Measurements from ENCODE around the gene ANKRD13A. TPM values are rescaled to one million over a fixed set of nuclear protein-coding genes. Genes with fewer than 3 reads are reported as not detected.
"Not testable (repeated sequence)": the region's sequence is repeated elsewhere in the genome, so short reads cannot be mapped to it uniquely, and the experiment has no call there.

The ANKRD13A gene
- total RNA-seq, 1 donor from 2014 or later: 53.3 TPM

GRCh38 chr12:110047297-110047940 lies 48.2 kb downstream of the ANKRD13A start:
- Mint-ChIP-seq H3K9me3 (no peaks in the 10 kb centered on the region), H3K27me3 (ENCODE audit: low read depth) (no peaks in the 10 kb centered on the region), H3K27ac (peak overlapping the region; percentile 49), H3K4me1 (ENCODE audit: low read depth) (peaks cover 42% of the 10 kb centered on the region), H3K36me3 (ENCODE audit: low read depth) (peaks cover 31% of the 10 kb centered on the region), H3K4me3 (ENCODE audit: low read depth) (peak overlapping the region; percentile 89)
- DNase-seq (ENCODE audit: low spot score): no peak
- intact Hi-C loops (cut with micrococcal nuclease): loop anchor here (5.0 kb wide), 1 partner anchor 50 kb away; the partner anchor contains the start of genes ANKRD13A and GIT2

GRCh38 chr12:110048242-110049027 lies 49.2 kb downstream of the ANKRD13A start, which contains the start of gene C12orf76:
C12orf76 (minus strand) TSS chr12:110048522; CDS start chr12:110048495, 27 bp downstream.
- intact Hi-C loops (cut with micrococcal nuclease): loop anchor here (2.0 to 5.0 kb wide), 2 partner anchors 30 to 51 kb away; partner anchors contain the start of genes ANKRD13A and GIT2
- peak within 1 kb of the TSS; percentile 89 for H3K4me3 Mint-ChIP-seq (ENCODE audit: low read depth)
- peak; percentile 90 for DNase-seq (ENCODE audit: low spot score)
- H3K36me3 Mint-ChIP-seq (ENCODE audit: low read depth): peaks cover 25% of the 10 kb centered on the region
- peak within 1 kb of the TSS; percentile 96 for H3K27ac Mint-ChIP-seq
- peaks cover 35% of the 10 kb centered on the region for H3K4me1 Mint-ChIP-seq (ENCODE audit: low read depth)
- H3K9me3 Mint-ChIP-seq: no peaks in the 10 kb centered on the region
- H3K27me3 Mint-ChIP-seq (ENCODE audit: low read depth): no peaks in the 10 kb centered on the region

GRCh38 chr12:110049034-110049433 lies 49.8 kb downstream of the ANKRD13A start:
- not testable (repeated sequence) for H3K9me3 Mint-ChIP-seq; DNase-seq (ENCODE audit: low spot score); H3K27me3 Mint-ChIP-seq (ENCODE audit: low read depth)
- peak overlapping the region; percentile 96 for H3K27ac Mint-ChIP-seq
- intact Hi-C loops (cut with micrococcal nuclease): loop anchor here (2.0 to 5.0 kb wide), 2 partner anchors 30 to 52 kb away; partner anchors contain the start of genes ANKRD13A and GIT2
- H3K4me1 Mint-ChIP-seq (ENCODE audit: low read depth): peaks cover 34% of the 10 kb centered on the region
- H3K36me3 Mint-ChIP-seq (ENCODE audit: low read depth): peaks cover 21% of the 10 kb centered on the region
- peak overlapping the region; percentile 89 for H3K4me3 Mint-ChIP-seq (ENCODE audit: low read depth)

- peaks cover 21% of the 10 kb centered on the region for H3K36me3 Mint-ChIP-seq (ENCODE audit: low read depth)
- H3K4me3 Mint-ChIP-seq (ENCODE audit: low read depth); DNase-seq (ENCODE audit: low spot score); H3K27me3 Mint-ChIP-seq (ENCODE audit: low read depth); H3K9me3 Mint-ChIP-seq: not testable (repeated sequence)
- peaks cover 36% of the 10 kb centered on the region for H3K4me1 Mint-ChIP-seq (ENCODE audit: low read depth)
- intact Hi-C loops (cut with micrococcal nuclease): loop anchor here (2.0 to 5.0 kb wide), 2 partner anchors 29 to 52 kb away; partner anchors contain the start of genes ANKRD13A and GIT2
- peak overlapping the region; percentile 96 for H3K27ac Mint-ChIP-seq
These were observed 50.4 kb downstream of the ANKRD13A start for GRCh38 chr12:110049666-110050065.

- Mint-ChIP-seq H3K4me1 (ENCODE audit: low read depth) (peaks cover 44% of the 10 kb centered on the region), H3K36me3 (ENCODE audit: low read depth) (peaks cover 26% of the 10 kb centered on the region), H3K4me3 (ENCODE audit: low read depth) (no peak overlapping the region), H3K27me3 (ENCODE audit: low read depth) (no peaks in the 10 kb centered on the region), H3K9me3 (no peaks in the 10 kb centered on the region), H3K27ac (no peak overlapping the region)
- intact Hi-C loops (cut with micrococcal nuclease): no loop called here
- no peak for DNase-seq (ENCODE audit: low spot score)
These were observed 51.7 kb downstream of the ANKRD13A start for GRCh38 chr12:110050927-110051326.

DNA sequence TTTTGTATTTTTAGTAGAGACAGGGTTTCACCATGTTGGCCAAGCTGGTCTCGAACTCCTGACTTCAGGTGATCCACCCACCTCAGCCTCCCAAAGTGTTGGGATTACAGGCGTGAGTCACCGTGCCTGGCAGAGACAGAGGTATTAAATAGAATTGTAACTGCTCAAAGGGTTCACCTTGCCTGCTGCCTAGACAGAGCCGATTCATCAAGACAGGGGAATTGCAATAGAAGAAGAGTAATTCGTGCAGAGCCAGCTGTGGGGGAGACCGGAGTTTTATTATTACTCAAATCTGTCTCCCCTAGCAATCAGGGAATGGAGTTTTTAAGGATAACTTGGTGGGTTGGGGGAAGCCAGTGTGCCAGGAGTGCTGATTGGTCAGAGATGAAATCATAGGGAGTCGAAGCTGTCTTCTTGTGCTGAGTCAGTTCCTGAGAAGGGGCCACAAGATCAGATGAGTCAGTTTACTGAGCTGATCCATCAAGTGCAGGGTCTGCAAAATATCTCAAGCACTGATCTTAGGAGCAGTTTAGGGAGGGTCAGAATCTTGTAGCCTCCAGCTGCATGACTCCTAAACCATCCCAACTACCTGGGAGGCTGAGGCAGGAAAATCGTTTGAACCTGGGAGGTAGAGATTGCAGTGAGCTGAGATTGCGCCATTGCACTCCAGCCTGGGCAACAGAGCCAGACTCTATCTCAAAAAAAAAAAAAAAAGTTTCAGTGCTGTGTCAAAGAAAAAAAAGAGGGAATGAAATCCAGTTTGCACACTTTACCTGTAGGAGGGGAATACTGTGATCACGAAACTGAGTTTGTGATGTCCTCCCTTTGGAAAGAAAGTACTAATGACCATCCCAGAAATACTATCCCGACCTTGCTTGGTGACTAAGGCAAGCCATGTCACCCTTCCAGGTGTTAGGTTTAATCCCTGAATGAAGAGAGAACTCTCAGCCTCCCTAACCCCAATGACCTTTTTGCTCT lies 56.4 kb downstream of the ANKRD13A start:
- not testable (repeated sequence) for H3K27me3 Mint-ChIP-seq (ENCODE audit: low read depth); DNase-seq (ENCODE audit: low spot score); H3K4me3 Mint-ChIP-seq (ENCODE audit: low read depth)
- H3K36me3 Mint-ChIP-seq (ENCODE audit: low read depth): peaks cover 53% of the 10 kb centered on the region
- peaks cover 16% of the 10 kb centered on the region for H3K9me3 Mint-ChIP-seq
- peaks cover 49% of the 10 kb centered on the region for H3K4me1 Mint-ChIP-seq (ENCODE audit: low read depth)
- intact Hi-C loops (cut with micrococcal nuclease): loop anchor here (1.0 to 5.0 kb wide), 3 partner anchors 24 to 78 kb away; no protein-coding TSS in a partner anchor
- H3K27ac Mint-ChIP-seq: peak overlapping the region; percentile 95

- peak overlapping the region; percentile 17 for H3K4me3 Mint-ChIP-seq (ENCODE audit: low read depth)
- intact Hi-C loops (cut with micrococcal nuclease): loop anchor here (1.0 to 5.0 kb wide), 2 partner anchors 23 to 79 kb away; no protein-coding TSS in a partner anchor
- H3K4me1 Mint-ChIP-seq (ENCODE audit: low read depth): peaks cover 52% of the 10 kb centered on the region
These were observed 57.4 kb downstream of the ANKRD13A start for GRCh38 chr12:110056643-110057042.

DNA sequence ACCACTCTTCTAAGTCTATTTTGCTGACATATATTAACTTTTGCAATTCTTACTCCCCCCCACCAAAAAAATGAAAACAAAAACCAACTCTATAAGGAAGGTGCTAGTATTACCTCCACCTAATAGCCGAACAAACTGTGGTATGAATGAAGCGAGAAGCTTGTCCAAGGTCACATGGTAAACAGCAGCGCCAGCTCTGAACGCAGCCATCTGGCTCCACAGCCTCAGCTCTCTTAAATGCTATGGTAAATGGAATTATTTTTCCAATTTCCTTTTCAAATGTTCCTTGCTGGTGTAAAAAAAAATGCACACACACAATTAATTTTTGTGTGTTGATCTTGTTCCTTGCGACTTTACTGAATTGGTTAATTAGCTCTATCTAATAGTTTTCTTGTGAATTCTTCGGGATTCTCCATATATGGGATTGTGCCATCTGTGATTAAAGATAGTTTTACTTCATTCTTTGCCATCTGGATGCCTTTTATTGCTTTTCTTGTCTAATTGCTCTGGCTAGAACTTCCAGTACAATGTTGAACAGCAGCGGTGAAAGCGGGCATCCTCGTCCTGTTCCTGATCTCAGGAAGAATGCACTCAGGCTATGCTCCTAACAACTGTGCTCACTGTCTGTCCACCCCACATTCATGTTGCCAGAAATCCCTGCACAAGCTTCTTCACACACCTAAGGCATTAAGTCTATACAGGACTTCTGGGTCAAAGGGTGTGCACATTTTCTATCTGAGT lies 59.8 kb downstream of the ANKRD13A start:
- DNase-seq (ENCODE audit: low spot score): no peak
- no peaks in the 10 kb centered on the region for H3K27me3 Mint-ChIP-seq (ENCODE audit: low read depth)
- peaks cover 55% of the 10 kb centered on the region for H3K4me1 Mint-ChIP-seq (ENCODE audit: low read depth)
- H3K9me3 Mint-ChIP-seq: peaks cover 16% of the 10 kb centered on the region
- H3K36me3 Mint-ChIP-seq (ENCODE audit: low read depth): peaks cover 59% of the 10 kb centered on the region
- no peak overlapping the region for H3K4me3 Mint-ChIP-seq (ENCODE audit: low read depth)
- intact Hi-C loops (cut with micrococcal nuclease): loop anchor here (5.0 kb wide), 1 partner anchor 82 kb away; no protein-coding TSS in a partner anchor
- peak overlapping the region; percentile 95 for H3K27ac Mint-ChIP-seq

More at GRCh38 chr12:110056643-110057042, 57.4 kb downstream of the ANKRD13A start:
- peak overlapping the region; percentile 95 for H3K27ac Mint-ChIP-seq
- not testable (repeated sequence) for H3K27me3 Mint-ChIP-seq (ENCODE audit: low read depth); DNase-seq (ENCODE audit: low spot score)
- peaks cover 16% of the 10 kb centered on the region for H3K9me3 Mint-ChIP-seq
- H3K36me3 Mint-ChIP-seq (ENCODE audit: low read depth): peaks cover 58% of the 10 kb centered on the region

DNA sequence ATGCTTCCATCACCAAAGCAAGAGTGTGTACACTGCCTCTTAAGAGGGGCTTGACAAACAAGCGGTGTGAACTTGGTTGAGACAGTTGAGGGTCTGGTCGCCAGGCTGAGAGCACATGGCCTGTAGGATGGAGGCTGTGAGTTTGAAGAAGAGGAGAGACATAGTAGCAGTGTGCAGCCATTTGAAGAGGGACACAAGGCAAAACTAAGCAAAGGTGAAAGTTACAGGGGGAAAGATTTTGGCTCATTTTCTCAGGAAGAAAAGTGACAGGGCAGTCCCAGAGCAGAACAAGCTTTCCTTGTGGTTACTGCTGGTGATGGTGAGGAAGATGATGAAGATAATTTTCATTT lies 60.4 kb downstream of the ANKRD13A start:
- Mint-ChIP-seq H3K27ac (peak overlapping the region; percentile 95), H3K9me3 (peaks cover 16% of the 10 kb centered on the region), H3K4me3 (ENCODE audit: low read depth) (peak overlapping the region; percentile 1), H3K36me3 (ENCODE audit: low read depth) (peaks cover 56% of the 10 kb centered on the region), H3K4me1 (ENCODE audit: low read depth) (peaks cover 51% of the 10 kb centered on the region), H3K27me3 (ENCODE audit: low read depth) (no peaks in the 10 kb centered on the region)
- intact Hi-C loops (cut with micrococcal nuclease): loop anchor here (5.0 kb wide), 1 partner anchor 82 kb away; no protein-coding TSS in a partner anchor
- DNase-seq (ENCODE audit: low spot score): no peak

DNA sequence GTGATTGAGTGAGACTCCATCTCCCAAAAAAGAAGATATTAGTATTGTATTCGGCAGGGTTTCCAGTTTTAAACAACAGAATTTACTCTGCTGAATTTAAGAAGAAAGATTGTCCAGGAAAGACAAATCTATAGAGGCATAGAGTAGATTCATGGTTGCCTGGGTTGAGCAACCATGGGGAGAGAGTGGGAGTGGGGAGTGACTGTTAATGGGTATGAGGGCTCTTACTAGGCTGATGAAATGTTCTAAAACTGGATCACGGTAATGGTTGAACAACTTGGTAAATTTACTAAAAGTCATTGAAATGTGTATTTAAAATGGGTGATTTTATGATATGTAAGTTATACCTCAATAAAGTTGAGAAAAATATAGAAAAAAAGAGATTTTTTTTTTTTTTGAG lies 63.0 kb downstream of the ANKRD13A start:
- Mint-ChIP-seq H3K9me3 (peaks cover 6% of the 10 kb centered on the region), H3K4me1 (ENCODE audit: low read depth) (peaks cover 38% of the 10 kb centered on the region), H3K27me3 (ENCODE audit: low read depth) (no peaks in the 10 kb centered on the region), H3K36me3 (ENCODE audit: low read depth) (peaks cover 50% of the 10 kb centered on the region), H3K27ac (no peak overlapping the region), H3K4me3 (ENCODE audit: low read depth) (no peak overlapping the region)
- no peak for DNase-seq (ENCODE audit: low spot score)
- intact Hi-C loops (cut with micrococcal nuclease): loop anchor here (10.0 kb wide), 1 partner anchor 513 kb away; no protein-coding TSS in a partner anchor

DNA sequence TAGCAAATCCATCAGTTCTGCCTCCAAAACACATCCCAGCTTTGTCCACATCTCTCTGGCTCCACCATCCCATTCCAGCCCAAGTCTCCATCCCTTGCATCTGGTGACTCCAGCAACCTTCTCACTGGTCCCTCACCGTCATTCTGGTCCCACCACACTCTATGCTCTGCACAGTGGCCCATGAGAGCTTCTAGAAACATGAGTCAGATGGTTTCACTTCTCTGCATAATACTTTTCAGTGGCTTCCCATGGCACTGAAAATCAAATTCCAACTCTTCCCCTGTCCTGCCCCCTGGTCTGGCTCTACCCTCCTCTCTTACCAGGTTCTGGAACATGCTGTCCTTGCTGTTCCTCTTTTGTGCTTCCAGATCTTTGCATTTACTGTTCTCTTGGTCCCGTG lies 66.3 kb downstream of the ANKRD13A start:
- H3K36me3 Mint-ChIP-seq (ENCODE audit: low read depth): peaks cover 47% of the 10 kb centered on the region
- no peaks in the 10 kb centered on the region for H3K27me3 Mint-ChIP-seq (ENCODE audit: low read depth)
- intact Hi-C loops (cut with micrococcal nuclease): loop anchor here (10.0 kb wide), 1 partner anchor 509 kb away; no protein-coding TSS in a partner anchor
- peaks cover 37% of the 10 kb centered on the region for H3K4me1 Mint-ChIP-seq (ENCODE audit: low read depth)
- no peak for DNase-seq (ENCODE audit: low spot score)
- peak overlapping the region; percentile 47 for H3K27ac Mint-ChIP-seq
- H3K9me3 Mint-ChIP-seq: no peaks in the 10 kb centered on the region
- H3K4me3 Mint-ChIP-seq (ENCODE audit: low read depth): no peak overlapping the region
